Cardiac muscle cell (in vitro differentiated cells and primary cell): ENCODE data around the gene B9D2. TPM values are rescaled to one million over a fixed set of nuclear protein-coding genes. Genes with fewer than 3 reads are reported as not detected.

Experiments
- DNase-seq, 2 donors: peaks; one replicate each; pipeline versions ENCODE4 v3.0.0 to v3.0.0-alpha.2; 2010 to 2017; ENCODE audit warnings: low read depth in 1 of 2, low spot score in 1 of 2
- H3K27ac ChIP-seq: fragments of 200-600 bp; sonication (generic); 2 replicates; pipeline ENCODE4 v1.5.1; 2016
- H3K27me3 ChIP-seq: fragments of 200-600 bp; sonication (generic); 2 replicates; pipeline ENCODE4 v1.6.0; 2016; ENCODE audit warnings: control low read depth
- H3K36me3 ChIP-seq: fragments of 200-600 bp; sonication (generic); 2 replicates; pipeline ENCODE4 v1.5.1; 2016; ENCODE audit warnings: control low read depth
- H3K4me1 ChIP-seq: fragments of 200-600 bp; sonication (generic); 2 replicates; pipeline ENCODE4 v1.8.1; 2017; ENCODE audit warnings: low read depth, mild to moderate bottlenecking, mixed run types
- H3K4me3 ChIP-seq: fragments of 200-600 bp; sonication (generic); 2 replicates; pipeline ENCODE4 v1.5.1; 2016; ENCODE audit warnings: mild to moderate bottlenecking
- H3K9me3 ChIP-seq: fragments of 200-600 bp; sonication (generic); 2 replicates; pipeline ENCODE4 v1.5.1; 2017; ENCODE audit warnings: low read depth, mild to moderate bottlenecking, control low read depth
- CTCF ChIP-seq: IDR thresholded peaks from 2 replicates; pipeline ENCODE4 v1.5.1; 2012; ENCODE audit warnings: low read depth, mild to moderate bottlenecking, low read length
- polyA plus RNA-seq: library from polyadenylated mRNA; unstranded; fragments of >200 nt; fragmentation: Nextera tagmentation; extraction: Ambion mirVana; gene quantifications from 2 replicates; pipeline ENCODE4 v1.2.1, GENCODE V29; 2016
- total RNA-seq: library from RNA; depleted of rRNA; stranded (reverse); fragments of >200 nt; gene quantifications from 2 replicates; pipeline ENCODE4 v1.2.3, GENCODE V29; 2016

The B9D2 gene
- total and polyA plus RNA-seq, 2 experiments from 2014 or later, result 5.3 to 10.8 TPM

GRCh38 chr19:41339936-41340335, 24.0 kb downstream of the B9D2 start:
- Histone ChIP-seq H3K4me3 (no peak overlapping the region), H3K36me3 (no peaks in the 10 kb centered on the region), H3K9me3 (no peaks in the 10 kb centered on the region), H3K4me1 (no peaks in the 10 kb centered on the region), H3K27ac (no peak overlapping the region), H3K27me3 (no peaks in the 10 kb centered on the region)
- TF ChIP-seq CTCF, result no peak
- peak in 1 of 2 donors; percentile 52 for DNase-seq

GRCh38 chr19:41335467-41335866, 28.5 kb downstream of the B9D2 start:
- no peak overlapping the region for H3K4me3 ChIP-seq
- H3K27ac ChIP-seq, result no peak overlapping the region
- DNase-seq, result no peak
- TF ChIP-seq CTCF, result no peak
- no peaks in the 10 kb centered on the region for H3K27me3 ChIP-seq
- no peaks in the 10 kb centered on the region for H3K4me1 ChIP-seq
- H3K9me3 ChIP-seq, result no peaks in the 10 kb centered on the region
- H3K36me3 ChIP-seq, result no peaks in the 10 kb centered on the region

- no peak for DNase-seq
- H3K4me3 ChIP-seq, result no peak overlapping the region
- H3K36me3 ChIP-seq, result no peaks in the 10 kb centered on the region
- no peaks in the 10 kb centered on the region for H3K9me3 ChIP-seq
- H3K27ac ChIP-seq, result no peak overlapping the region
- H3K27me3 ChIP-seq, result no peaks in the 10 kb centered on the region
- TF ChIP-seq CTCF, result no peak
- no peaks in the 10 kb centered on the region for H3K4me1 ChIP-seq
Measured at GRCh38 chr19:41334793-41335192, 29.2 kb downstream of the B9D2 start.

GRCh38 chr19:41332468-41332867, 31.5 kb downstream of the B9D2 start:
- Histone ChIP-seq H3K9me3 (no peaks in the 10 kb centered on the region), H3K27ac (no peak overlapping the region), H3K36me3 (no peaks in the 10 kb centered on the region), H3K27me3 (no peaks in the 10 kb centered on the region), H3K4me1 (no peaks in the 10 kb centered on the region), H3K4me3 (no peak overlapping the region)
- no peak for TF ChIP-seq CTCF
- no peak for DNase-seq

- Histone ChIP-seq H3K27ac (no peak overlapping the region), H3K36me3 (no peaks in the 10 kb centered on the region), H3K4me3 (no peak overlapping the region), H3K4me1 (peaks cover under 1% of the 10 kb centered on the region), H3K9me3 (no peaks in the 10 kb centered on the region), H3K27me3 (no peaks in the 10 kb centered on the region)
- no peak for TF ChIP-seq CTCF
- no peak for DNase-seq
Measured at GRCh38 chr19:41332000-41332399, 31.9 kb downstream of the B9D2 start.
